HepG2 (cell line): ENCODE data around the gene FOXD3. TPM values are rescaled to one million over a fixed set of nuclear protein-coding genes. Genes with fewer than 3 reads are reported as not detected.
A peak's percentile ranks its signal among the peaks of the same experiment; 100 is the strongest.

Source experiments
- ARNTL ChIP-seq: sonication (generic); formaldehyde crosslinking; IDR thresholded peaks from 2 replicates; pipeline ENCODE4 v1.4.0; 2020; ENCODE audit warnings: mild to moderate bottlenecking, missing genetic modification reagents
- GATAD2A ChIP-seq: IDR thresholded peaks from 2 replicates; pipeline ENCODE4 v1.6.1; 2016
- HDAC2 ChIP-seq: sonication (generic); formaldehyde crosslinking; IDR thresholded peaks from 2 replicates; pipeline ENCODE4 v1.4.0; 2020; ENCODE audit warnings: missing genetic modification reagents
- KLF16 ChIP-seq, 2 experiments: sonication (generic) in 1 of 2; formaldehyde crosslinking in 1 of 2; IDR thresholded peaks; 2 replicates each; pipeline versions ENCODE4 v1.6.1 to v1.8.0; 2016 to 2023; ENCODE audit warnings: missing genetic modification reagents in 2 of 2, missing compliant biosample characterization in 1 of 2
- LCORL ChIP-seq, 2 experiments: fragments of 450-650 bp in 1 of 2; sonication (generic) in 1 of 2; formaldehyde crosslinking in 1 of 2; IDR thresholded peaks; 2 replicates each; pipeline versions ENCODE4 v1.5.0 to v1.6.1; 2017 to 2020; ENCODE audit warnings: antibody characterized with exemption in 1 of 2, missing genetic modification reagents in 1 of 2
- MXI1 ChIP-seq: IDR thresholded peaks from 3 replicates; pipeline ENCODE4 v1.6.1; 2012; ENCODE audit warnings: low read depth, low read length, inconsistent platforms, borderline replicate concordance
- NFYC ChIP-seq: IDR thresholded peaks from 2 replicates; pipeline ENCODE4 v1.6.1; 2016; ENCODE audit warnings: missing genetic modification reagents, missing compliant biosample characterization
- RBM22 ChIP-seq: fragments of 200-400 bp; formaldehyde crosslinking; optimal IDR thresholded peaks from 2 replicates; pipeline ENCODE3; 2017; ENCODE audit warnings: mild to moderate bottlenecking, low read length, moderate library complexity
- TAF1 ChIP-seq: sonication (generic); formaldehyde crosslinking; IDR thresholded peaks from 2 replicates; pipeline ENCODE4 v1.4.0; 2020; ENCODE audit warnings: missing genetic modification reagents
- ZFP82 ChIP-seq: sonication (generic); formaldehyde crosslinking; IDR thresholded peaks from 2 replicates; pipeline ENCODE4 v1.5.1; 2020; ENCODE audit warnings: mild to moderate bottlenecking, missing genetic modification reagents, borderline replicate concordance
- ZNF354B ChIP-seq: sonication (generic); formaldehyde crosslinking; IDR thresholded peaks from 2 replicates; pipeline ENCODE4 v1.8.0; 2022; ENCODE audit warnings: mild to moderate bottlenecking, missing genetic modification reagents
- ZNF672 ChIP-seq: sonication (generic); formaldehyde crosslinking; IDR thresholded peaks from 2 replicates; pipeline ENCODE4 v1.8.1; 2022; ENCODE audit warnings: missing genetic modification reagents
- ZSCAN29 ChIP-seq: sonication (generic); formaldehyde crosslinking; conservative IDR thresholded peaks from 2 replicates; pipeline ENCODE4 v1.4.0; 2020; ENCODE audit warnings: mild to moderate bottlenecking, missing genetic modification reagents
- polyA plus RNA-seq, 8 experiments: library from polyadenylated mRNA; depleted of rRNA in 3 of 8; stranded (reverse) in 7 of 8; unstranded in 1 of 8; fragments of >200 nt; fragmentation: Illumina TruSeq in 4 of 8; extraction: Trizol in 4 of 8; gene quantifications; 2 replicates each; pipeline versions ENCODE4 v1.2.1 to v1.2.3, GENCODE V29; 2011 to 2016; ENCODE audit warnings: low read depth in 4 of 8, missing spikeins in 1 of 8, mixed read lengths in 1 of 8; ENCODE audit not compliant: insufficient read depth in 1 of 8
- total RNA-seq, 5 experiments: library from RNA; depleted of rRNA; stranded (reverse); fragments of >200 nt; fragmentation: Illumina TruSeq; extraction: Trizol; gene quantifications; 2 replicates each; pipeline ENCODE4 v1.2.3, GENCODE V29; 2016; ENCODE audit warnings: low read depth in 1 of 5
- TF ChIP-seq, protein P1 (sequence below): sonication (generic); formaldehyde crosslinking; IDR thresholded peaks from 2 replicates; pipeline ENCODE4 v1.5.0; 2020; ENCODE audit warnings: mild to moderate bottlenecking, missing genetic modification reagents, borderline replicate concordance
- TF ChIP-seq, protein P2 (sequence below): sonication (generic); formaldehyde crosslinking; IDR thresholded peaks from 2 replicates; pipeline ENCODE4 v1.4.0; 2020; ENCODE audit warnings: missing genetic modification reagents, mild to moderate bottlenecking, borderline replicate concordance
- TF ChIP-seq, protein P3 (sequence below): sonication (generic); formaldehyde crosslinking; IDR thresholded peaks from 2 replicates; pipeline ENCODE4 v1.9.0; 2022; ENCODE audit warnings: missing genetic modification reagents, mild to moderate bottlenecking, borderline replicate concordance
- TF ChIP-seq, protein P4 (sequence below): sonication (generic); formaldehyde crosslinking; IDR thresholded peaks from 2 replicates; pipeline ENCODE4 v1.5.0; 2020; ENCODE audit warnings: missing genetic modification reagents

The FOXD3 gene
- total and polyA plus RNA-seq, 2 of the 13 experiments (the other 11 are each of a cell fraction or from before 2014, with no cell fraction given), result not detected

DNA sequence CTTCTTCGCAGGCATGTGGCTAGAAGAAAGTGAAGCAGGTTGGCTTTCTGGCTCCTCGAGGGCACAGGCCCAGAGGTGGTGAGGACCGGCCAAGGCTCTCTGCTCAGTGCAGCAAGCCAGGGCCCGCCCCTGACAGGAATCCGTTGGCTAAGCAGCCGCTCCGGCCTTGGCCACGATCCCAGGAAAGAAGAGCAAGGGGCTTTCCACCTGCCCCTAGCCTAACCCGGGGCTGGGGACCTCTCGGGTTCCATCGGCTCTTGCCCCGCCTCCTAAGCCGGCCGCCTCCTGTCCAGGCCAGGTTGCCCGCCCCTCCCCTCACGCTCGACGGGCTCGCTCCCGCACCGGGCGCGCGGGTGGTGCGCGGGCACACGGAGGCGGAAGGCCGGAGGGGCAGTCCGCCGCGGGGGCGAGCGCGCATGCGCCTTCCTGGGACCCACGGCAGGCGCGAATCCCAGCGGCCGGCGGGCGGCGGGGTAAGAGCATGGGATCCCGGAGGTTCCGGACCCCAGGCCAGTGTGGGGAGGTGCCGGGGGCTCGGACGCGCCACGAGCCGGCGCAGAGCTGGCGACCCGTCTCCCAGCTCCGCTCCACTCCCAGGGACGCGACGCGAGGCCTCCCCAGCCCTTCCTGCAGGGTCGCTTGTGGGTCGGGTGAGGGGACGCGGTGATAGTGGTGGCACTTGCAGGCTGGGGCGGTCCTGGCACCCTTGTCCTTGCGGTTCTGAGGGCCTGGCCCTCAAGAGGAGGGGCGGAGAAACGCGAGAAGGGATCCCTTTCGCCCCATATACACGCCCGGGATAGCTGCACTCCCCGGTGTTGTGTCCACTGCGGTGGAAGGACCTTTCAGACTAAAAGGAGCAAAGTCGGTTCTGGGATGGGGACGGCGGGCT, 45.1 kb downstream of the FOXD3 start, which contains the start of gene ALG6 (continued):
- TF ChIP-seq, protein P1, sequence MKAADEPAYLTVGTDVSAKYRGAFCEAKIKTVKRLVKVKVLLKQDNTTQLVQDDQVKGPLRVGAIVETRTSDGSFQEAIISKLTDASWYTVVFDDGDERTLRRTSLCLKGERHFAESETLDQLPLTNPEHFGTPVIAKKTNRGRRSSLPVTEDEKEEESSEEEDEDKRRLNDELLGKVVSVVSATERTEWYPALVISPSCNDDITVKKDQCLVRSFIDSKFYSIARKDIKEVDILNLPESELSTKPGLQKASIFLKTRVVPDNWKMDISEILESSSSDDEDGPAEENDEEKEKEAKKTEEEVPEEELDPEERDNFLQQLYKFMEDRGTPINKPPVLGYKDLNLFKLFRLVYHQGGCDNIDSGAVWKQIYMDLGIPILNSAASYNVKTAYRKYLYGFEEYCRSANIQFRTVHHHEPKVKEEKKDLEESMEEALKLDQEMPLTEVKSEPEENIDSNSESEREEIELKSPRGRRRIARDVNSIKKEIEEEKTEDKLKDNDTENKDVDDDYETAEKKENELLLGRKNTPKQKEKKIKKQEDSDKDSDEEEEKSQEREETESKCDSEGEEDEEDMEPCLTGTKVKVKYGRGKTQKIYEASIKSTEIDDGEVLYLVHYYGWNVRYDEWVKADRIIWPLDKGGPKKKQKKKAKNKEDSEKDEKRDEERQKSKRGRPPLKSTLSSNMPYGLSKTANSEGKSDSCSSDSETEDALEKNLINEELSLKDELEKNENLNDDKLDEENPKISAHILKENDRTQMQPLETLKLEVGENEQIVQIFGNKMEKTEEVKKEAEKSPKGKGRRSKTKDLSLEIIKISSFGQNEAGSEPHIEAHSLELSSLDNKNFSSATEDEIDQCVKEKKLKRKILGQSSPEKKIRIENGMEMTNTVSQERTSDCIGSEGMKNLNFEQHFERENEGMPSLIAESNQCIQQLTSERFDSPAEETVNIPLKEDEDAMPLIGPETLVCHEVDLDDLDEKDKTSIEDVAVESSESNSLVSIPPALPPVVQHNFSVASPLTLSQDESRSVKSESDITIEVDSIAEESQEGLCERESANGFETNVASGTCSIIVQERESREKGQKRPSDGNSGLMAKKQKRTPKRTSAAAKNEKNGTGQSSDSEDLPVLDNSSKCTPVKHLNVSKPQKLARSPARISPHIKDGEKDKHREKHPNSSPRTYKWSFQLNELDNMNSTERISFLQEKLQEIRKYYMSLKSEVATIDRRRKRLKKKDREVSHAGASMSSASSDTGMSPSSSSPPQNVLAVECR (CRISPR knock-in tag), result peak; percentile 87; the same call in 1 of the 2 replicates
- TF ChIP-seq LCORL (IDR thresholded peaks at IDR 0.05) (no peak), LCORL (CRISPR knock-in tag; IDR thresholded peaks at IDR 0.05) (peak; percentile 64), HDAC2 (CRISPR knock-in tag) (0 out of 2 replicates have a peak, but pooled peaks have one; percentile 36), RBM22 (no peak), ZFP82 (CRISPR knock-in tag) (peak; percentile 80; the same call in 1 of the 2 replicates), ZNF672 (CRISPR knock-in tag) (no peak), NFYC (CRISPR knock-in tag) (no peak; the same call in 1 of the 2 replicates), MXI1 (peak; percentile 45; the same call in 1 of the 3 replicates), KLF16 (CRISPR knock-in tag; IDR thresholded peaks at IDR 0.05) (peak in 1 of 2 experiments; percentile 63; a peak in 1 of 4 replicates), ZSCAN29 (no peak), ARNTL (no peak), TAF1 (CRISPR knock-in tag) (peak; percentile 87), GATAD2A (CRISPR knock-in tag) (peak; percentile 19; the same call in 1 of the 2 replicates), ZNF354B (CRISPR knock-in tag) (peak; percentile 18; the same call in 1 of the 2 replicates)
- TF ChIP-seq, protein P2, sequence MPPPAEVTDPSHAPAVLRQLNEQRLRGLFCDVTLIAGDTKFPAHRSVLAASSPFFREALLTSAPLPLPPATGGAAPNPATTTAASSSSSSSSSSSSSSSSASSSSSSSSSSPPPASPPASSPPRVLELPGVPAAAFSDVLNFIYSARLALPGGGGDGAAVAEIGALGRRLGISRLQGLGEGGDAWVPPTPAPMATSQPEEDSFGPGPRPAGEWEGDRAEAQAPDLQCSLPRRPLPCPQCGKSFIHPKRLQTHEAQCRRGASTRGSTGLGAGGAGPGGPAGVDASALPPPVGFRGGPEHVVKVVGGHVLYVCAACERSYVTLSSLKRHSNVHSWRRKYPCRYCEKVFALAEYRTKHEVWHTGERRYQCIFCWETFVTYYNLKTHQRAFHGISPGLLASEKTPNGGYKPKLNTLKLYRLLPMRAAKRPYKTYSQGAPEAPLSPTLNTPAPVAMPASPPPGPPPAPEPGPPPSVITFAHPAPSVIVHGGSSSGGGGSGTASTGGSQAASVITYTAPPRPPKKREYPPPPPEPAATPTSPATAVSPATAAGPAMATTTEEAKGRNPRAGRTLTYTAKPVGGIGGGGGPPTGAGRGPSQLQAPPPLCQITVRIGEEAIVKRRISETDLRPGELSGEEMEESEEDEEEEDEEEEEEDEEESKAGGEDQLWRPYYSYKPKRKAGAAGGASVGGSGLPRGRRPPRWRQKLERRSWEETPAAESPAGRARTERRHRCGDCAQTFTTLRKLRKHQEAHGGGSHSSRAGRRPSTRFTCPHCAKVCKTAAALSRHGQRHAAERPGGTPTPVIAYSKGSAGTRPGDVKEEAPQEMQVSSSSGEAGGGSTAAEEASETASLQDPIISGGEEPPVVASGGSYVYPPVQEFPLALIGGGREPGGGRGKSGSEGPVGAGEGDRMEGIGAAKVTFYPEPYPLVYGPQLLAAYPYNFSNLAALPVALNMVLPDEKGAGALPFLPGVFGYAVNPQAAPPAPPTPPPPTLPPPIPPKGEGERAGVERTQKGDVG (CRISPR knock-in tag), result no peak
- TF ChIP-seq, protein P3, sequence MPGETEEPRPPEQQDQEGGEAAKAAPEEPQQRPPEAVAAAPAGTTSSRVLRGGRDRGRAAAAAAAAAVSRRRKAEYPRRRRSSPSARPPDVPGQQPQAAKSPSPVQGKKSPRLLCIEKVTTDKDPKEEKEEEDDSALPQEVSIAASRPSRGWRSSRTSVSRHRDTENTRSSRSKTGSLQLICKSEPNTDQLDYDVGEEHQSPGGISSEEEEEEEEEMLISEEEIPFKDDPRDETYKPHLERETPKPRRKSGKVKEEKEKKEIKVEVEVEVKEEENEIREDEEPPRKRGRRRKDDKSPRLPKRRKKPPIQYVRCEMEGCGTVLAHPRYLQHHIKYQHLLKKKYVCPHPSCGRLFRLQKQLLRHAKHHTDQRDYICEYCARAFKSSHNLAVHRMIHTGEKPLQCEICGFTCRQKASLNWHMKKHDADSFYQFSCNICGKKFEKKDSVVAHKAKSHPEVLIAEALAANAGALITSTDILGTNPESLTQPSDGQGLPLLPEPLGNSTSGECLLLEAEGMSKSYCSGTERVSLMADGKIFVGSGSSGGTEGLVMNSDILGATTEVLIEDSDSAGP (CRISPR knock-in tag), result peak; percentile 85
- TF ChIP-seq, protein P4, sequence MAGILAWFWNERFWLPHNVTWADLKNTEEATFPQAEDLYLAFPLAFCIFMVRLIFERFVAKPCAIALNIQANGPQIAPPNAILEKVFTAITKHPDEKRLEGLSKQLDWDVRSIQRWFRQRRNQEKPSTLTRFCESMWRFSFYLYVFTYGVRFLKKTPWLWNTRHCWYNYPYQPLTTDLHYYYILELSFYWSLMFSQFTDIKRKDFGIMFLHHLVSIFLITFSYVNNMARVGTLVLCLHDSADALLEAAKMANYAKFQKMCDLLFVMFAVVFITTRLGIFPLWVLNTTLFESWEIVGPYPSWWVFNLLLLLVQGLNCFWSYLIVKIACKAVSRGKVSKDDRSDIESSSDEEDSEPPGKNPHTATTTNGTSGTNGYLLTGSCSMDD (CRISPR knock-in tag), result no peak
